GM12892 (cell line): ENCODE data around the gene CCR6.
"Not testable (repeated sequence)": the region's sequence is repeated elsewhere in the genome, so short reads cannot be mapped to it uniquely, and the experiment has no call there.

Experiments
- DNase-seq: peaks from one replicate; pipeline ENCODE4 v3.0.0; 2011; ENCODE audit not compliant: insufficient read length
- FAIRE-seq: peaks from 2 replicates; lab custom pipeline; 2011; peaks lifted over from hg19 to GRCh38; lab: Jason Lieb, UNC
- POLR2A ChIP-seq: IDR thresholded peaks from 2 replicates; pipeline ENCODE4 v1.6.1; 2011; ENCODE audit warnings: low read depth, low read length, control low read depth
- POLR2AphosphoS5 ChIP-seq: IDR thresholded peaks from 2 replicates; pipeline ENCODE4 v1.6.1; 2011; ENCODE audit warnings: low read depth, low read length, control low read depth
- TAF1 ChIP-seq: IDR thresholded peaks from 2 replicates; pipeline ENCODE4 v1.6.1; 2011; ENCODE audit warnings: low read depth, mild to moderate bottlenecking, control low read depth, low read length, borderline replicate concordance

Gene CCR6

GRCh38 chr6:167164261-167164660 is 41.4 kb downstream of the CCR6 start:
- DNase-seq (no peak), FAIRE-seq (no peak)
- TF ChIP-seq POLR2AphosphoS5 (no peak), POLR2A (no peak), TAF1 (no peak)

- DNase-seq, result no peak
- TF ChIP-seq POLR2AphosphoS5 (no peak), TAF1 (no peak), POLR2A (no peak)
- peak; percentile 9 for FAIRE-seq
Observed at GRCh38 chr6:167165858-167166471, 43.1 kb downstream of the CCR6 start.

DNA sequence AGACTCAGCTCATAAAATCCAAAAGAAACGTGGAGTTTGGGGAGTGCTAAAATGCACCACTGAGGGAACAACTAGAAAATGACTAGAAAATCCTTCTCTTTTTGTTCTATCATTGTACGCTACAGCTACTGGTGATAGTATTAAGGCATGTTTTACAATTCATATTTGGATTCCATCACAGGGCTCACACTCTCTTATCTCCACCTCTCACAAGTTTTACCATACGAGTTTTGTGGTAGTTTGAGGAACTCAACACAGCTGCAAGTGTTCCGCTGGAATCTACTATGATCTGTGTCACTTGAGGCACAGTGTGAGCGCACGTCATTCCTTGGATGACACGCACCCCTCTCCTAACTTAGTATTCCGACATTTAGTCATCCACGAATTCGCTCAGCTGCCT is 44.8 kb downstream of the CCR6 start:
- not testable (repeated sequence) for FAIRE-seq, DNase-seq

- not testable (repeated sequence) for FAIRE-seq, DNase-seq
Observed at GRCh38 chr6:167168296-167168695, 45.4 kb downstream of the CCR6 start.

GRCh38 chr6:167169867-167170266 is 47.0 kb downstream of the CCR6 start:
- FAIRE-seq, result not testable (repeated sequence)

GRCh38 chr6:167171300-167171699 is 48.4 kb downstream of the CCR6 start:
- DNase-seq, FAIRE-seq: not testable (repeated sequence)

More at GRCh38 chr6:167169867-167170266, 47.0 kb downstream of the CCR6 start:
- not testable (repeated sequence) for DNase-seq

DNA sequence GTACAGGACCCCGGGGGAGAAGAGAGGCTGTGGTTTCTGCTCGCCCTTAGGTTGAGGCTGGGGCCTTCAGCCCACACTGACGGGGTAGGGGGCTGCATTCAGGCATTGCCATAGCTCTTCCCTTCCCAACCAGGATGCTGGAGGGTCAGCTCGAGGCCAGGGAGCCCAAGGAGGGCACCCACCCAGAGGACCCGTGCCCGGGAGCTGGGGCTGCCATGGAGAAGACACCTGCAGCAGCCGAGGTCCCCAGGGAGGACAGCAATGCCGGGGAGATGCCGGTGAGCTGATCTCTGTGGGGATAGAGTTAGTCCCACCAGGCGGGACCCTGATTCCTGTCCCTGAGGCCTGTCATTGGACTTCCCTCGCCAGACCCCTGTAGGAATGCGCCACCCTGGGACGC is 49.1 kb downstream of the CCR6 start:
- not testable (repeated sequence) for DNase-seq, FAIRE-seq

DNA sequence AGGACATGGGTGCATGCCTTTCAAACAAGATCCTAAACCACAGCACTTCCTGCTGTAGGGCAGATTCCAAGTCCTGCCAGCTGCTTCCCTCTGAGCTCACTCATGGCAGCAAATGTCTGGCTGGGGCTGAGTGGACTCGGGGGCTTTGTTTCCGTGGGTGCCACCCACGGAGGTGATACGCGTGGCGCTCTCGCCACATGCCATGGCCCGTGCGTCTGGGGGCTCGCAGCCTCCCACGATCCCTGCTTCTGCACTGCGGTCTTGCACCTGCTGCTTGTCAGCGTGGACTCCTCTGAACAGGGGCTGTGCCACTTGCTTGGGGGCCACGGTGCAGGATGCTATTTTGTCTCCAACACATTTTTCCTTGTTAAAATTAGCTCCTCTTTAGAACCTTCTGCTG is 54.4 kb downstream of the CCR6 start:
- FAIRE-seq, DNase-seq: not testable (repeated sequence)

DNA sequence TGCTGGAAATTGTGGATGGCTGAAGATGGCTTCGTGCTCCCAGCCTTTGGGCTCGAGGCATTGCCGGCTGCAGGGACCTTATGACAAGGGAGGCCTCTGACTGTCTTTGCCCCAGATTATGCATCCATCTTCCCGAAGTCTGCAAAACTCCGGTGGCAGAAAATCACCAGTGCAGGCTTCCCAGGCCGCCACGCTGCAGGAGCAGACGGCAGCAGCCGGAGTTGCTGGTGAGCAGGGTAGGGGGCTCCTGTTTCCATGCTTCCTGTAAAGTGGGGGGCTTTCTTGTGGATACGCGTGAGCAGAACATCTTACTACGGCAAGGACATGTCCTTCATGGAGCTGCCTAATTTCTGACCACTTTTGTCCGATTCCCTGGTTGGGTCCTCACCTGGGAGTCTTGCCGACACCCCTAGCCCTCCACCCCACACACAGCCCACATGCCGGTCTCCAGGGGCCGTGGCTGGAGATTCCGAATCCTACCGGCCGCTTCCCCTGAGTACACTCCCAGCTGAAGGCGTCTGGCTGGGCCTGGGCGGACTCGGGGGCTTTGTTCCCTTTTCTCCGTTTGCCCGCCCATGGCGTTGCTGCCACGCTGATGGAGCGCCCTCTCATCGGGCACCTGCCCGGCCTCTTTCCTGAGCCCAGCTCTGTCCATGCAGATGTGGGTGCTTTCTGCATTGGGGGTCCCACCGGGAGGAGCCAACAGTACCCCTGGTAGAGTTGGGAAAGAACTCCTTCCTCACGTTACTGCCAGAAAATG is 56.2 kb downstream of the CCR6 start:
- FAIRE-seq, DNase-seq: not testable (repeated sequence)

GRCh38 chr6:167180086-167180485 is 57.2 kb downstream of the CCR6 start:
- DNase-seq, FAIRE-seq: not testable (repeated sequence)

- not testable (repeated sequence) for DNase-seq, FAIRE-seq
Observed at GRCh38 chr6:167181351-167181750, 58.5 kb downstream of the CCR6 start.

DNA sequence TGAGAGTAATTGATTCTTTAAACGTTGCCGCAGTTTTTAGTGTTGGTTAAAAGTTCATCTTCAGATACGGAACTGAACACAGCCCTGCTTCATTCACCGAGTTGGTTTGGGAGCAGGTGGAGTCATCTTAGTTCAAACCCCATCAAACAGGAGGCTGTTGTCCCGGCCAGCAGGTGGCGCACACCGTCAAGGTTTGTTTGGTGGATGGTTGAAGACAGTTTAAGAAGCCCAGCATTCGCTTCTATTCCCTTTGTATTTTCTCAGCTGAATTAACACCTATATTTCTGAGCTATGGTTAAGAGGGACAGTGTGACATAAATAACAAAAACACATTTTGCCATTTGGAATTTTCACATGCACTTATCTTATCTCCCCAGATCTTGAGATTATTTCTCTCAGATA is 60.0 kb downstream of the CCR6 start:
- peak; percentile 97 for FAIRE-seq
- not testable (repeated sequence) for DNase-seq

- DNase-seq, FAIRE-seq: not testable (repeated sequence)
Observed at GRCh38 chr6:167185101-167185500, 62.2 kb downstream of the CCR6 start.

DNA sequence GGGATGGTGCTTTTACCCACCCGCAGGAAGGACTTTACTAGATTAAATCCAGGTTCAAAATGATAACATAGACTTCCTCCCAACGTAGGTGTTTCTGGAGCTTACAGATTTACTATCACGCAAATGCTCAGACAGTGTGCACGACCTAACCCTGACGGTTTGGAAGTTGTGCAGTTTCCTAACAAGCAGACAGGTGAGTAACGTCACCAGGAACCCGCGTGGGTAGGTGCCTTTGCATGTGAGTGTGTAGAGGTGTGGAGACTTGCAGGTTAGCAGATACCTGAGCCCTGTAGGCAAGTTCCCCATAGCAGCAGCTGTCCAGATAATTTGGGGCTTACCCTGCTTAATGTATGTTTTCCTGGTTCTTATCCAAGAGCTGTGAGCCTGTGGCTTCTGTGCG is 64.4 kb downstream of the CCR6 start:
- not testable (repeated sequence) for DNase-seq, FAIRE-seq
